Stromal cell of bone marrow (primary cell): ENCODE data around the gene STIM1.
"Not testable (repeated sequence)": the region's sequence is repeated elsewhere in the genome, so short reads cannot be mapped to it uniquely, and the experiment has no call there.

Experiments
- DNase-seq: peaks from one replicate; pipeline ENCODE4 v3.0.0-alpha.2; 2012; ENCODE audit warnings: low read depth

The STIM1 gene

DNA sequence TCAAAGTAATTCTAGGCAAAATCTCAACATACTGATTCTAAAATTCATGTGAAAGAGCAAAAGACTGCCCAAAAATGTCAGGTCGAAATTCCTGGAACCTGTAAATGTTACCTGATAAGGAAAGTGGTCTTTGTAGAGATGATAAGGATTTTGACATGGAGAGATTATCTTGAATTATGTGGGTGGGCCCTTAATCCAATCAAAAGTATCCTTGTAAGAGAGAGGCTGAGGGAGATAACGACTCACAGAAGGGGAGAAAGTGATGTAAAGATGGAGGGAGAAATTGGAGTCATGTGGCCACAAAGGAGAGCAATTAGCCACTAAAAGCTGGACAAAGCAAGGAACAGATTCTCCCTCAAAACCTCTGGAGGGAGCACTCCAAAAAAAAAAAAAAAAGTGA lies 259.7 kb downstream of the STIM1 start:
- DNase-seq, result no peak

DNA sequence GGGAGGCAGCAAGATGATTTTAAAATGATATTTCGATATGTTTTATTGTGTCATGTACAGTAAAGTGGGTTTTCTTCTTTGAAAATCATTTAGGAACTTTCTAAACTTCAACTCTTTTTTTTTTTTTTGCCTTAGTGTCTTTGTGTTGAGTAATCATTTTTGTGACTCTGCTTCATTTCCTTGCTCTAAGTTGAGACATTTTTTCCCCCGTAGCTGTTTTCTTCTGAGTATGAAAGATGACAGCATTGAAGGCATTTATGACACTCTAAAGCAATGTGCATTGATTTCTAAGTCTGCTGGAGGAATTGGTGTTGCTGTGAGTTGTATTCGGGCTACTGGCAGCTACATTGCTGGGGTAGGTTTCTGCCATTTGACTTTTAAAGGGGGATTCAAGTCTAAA lies 262.6 kb downstream of the STIM1 start:
- peak; percentile 52 for DNase-seq

DNA sequence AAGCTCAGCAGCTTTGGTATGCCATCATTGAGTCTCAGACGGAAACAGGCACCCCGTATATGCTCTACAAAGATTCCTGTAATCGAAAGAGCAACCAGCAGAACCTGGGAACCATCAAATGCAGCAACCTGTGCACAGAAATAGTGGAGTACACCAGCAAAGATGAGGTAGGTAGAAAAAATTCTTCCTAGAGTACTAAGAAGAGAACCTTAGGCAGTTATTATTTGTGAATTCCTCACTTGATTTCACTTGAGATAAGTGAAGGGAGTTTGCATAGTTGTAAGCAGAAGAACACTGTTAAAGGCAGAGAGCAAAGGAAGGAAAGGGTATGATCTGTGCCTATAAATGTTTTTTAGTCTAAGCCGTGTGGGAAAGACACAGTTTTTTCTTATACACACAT lies 267.8 kb downstream of the STIM1 start:
- no peak for DNase-seq

DNA sequence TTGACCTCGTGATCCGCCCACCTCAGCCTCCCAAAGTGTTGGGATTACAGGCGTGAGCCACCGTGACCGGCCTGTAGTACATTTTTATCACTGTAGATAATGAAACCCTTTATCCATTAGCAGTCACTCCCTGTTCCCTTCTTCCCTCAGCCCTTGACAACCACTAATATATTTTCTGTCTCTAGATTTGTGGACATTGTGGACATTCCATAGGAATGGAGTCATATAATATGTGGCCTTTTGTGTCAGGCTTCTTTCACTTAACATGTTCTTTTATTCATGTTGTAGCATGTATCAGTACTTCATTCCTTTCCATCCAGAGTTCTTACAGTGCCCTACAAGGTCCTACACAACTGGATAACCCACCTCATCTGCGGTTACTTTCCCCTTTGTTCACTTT lies 269.7 kb downstream of the STIM1 start:
- DNase-seq, result no peak

DNA sequence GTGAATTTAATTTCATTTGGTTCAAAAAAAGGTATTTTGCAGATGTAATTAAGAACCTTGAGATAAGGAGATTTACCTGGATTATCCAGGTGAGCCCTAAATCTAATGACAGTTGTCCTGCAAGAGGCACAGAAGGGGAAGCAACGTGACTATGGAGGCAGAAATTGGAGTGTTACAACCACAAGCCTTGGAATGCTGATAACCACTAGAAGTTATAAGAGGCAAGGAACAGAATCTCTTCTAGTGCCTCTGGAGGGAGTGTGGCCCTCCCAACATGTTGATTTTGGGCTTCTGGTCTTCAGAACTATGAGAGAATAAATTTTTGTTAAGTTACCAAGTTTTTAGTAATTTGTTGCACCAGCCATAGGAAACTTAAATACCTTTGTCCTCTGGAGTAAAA lies 271.9 kb downstream of the STIM1 start:
- no peak for DNase-seq

DNA sequence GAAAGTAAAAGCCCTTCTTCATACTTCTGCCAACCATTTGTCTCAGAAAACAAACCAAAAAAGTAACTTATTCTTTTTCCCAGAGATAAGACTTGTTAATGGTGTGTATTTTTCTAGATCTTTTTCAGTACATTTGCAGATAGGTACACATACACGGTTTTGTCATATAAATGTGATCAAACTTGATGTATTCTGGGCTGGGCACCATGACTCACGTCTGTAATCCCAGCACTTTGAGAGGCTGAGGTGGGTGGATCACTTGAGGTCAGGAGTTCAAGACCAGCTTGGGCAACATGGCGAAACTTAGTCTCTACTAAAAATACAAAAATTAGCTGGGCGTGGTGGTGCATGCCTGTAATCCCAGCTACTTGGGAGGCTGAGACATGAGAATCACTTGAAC lies 274.8 kb downstream of the STIM1 start:
- not testable (repeated sequence) for DNase-seq

DNA sequence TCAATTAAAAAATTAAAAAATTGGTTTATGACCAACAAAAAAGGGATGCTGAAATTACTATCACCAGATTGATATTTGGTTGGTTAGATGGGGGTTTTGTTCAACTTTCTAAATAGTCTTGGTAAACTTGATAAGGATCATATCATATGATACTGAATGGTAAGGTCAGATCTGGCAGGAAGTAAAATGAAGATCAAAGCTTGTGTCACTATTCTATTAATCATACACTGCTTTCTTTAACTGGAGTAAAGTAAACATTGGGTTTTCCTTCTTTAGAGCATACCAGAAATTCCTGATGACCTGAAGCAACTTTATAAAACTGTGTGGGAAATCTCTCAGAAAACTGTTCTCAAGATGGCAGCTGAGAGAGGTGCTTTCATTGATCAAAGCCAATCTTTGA lies 279.3 kb downstream of the STIM1 start:
- no peak for DNase-seq

DNA sequence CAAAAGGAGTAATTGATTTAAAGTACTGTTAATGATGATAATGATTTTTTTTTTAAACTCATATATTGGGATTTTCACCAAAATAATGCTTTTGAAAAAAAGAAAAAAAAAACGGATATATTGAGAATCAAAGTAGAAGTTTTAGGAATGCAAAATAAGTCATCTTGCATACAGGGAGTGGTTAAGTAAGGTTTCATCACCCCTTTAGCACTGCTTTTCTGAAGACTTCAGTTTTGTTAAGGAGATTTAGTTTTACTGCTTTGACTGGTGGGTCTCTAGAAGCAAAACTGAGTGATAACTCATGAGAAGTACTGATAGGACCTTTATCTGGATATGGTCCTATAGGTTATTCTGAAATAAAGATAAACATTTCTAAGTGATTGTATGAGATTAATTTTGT lies 283.0 kb downstream of the STIM1 start:
- DNase-seq, result no peak

DNA sequence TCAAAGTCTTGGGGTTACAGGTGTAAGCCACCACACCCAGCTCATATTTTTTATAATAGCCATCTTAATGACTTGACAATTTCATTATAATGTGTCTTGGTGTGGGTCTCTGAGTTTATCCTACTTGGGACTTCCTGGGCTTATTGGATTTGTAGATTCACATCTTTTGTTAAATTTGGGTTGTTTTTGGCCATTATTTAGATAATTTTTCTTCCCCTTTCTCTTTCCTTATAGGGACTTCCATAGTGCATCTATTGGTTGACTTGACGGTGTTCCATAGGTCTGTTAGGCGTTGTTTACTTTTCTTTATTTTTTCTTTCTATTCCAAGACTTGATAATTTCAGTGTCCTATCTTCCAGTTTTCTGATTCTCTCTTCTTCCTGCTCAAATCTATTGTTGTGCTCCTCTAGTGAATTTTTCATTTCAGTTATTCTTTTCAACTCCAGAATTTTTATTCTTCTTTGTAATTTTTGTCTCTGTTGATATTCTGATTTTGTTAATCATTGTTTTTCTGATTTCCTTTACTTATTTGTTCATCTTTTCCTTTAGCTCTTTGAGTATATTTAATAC lies 284.7 kb downstream of the STIM1 start:
- no peak for DNase-seq
